ENCODE results near the gene ACAA1.

Gene ACAA1

GRCh38 chr3:38154625-38155255, 17.8 kb upstream of the ACAA1 start:
- no peak for DNase-seq (ENCODE audit: low read depth in 1 of 2, low spot score in 1 of 2)

- DNase-seq (ENCODE audit: low read depth in 1 of 2, low spot score in 1 of 2) = no peak
Measured at GRCh38 chr3:38154033-38154494, 17.1 kb upstream of the ACAA1 start.

DNA sequence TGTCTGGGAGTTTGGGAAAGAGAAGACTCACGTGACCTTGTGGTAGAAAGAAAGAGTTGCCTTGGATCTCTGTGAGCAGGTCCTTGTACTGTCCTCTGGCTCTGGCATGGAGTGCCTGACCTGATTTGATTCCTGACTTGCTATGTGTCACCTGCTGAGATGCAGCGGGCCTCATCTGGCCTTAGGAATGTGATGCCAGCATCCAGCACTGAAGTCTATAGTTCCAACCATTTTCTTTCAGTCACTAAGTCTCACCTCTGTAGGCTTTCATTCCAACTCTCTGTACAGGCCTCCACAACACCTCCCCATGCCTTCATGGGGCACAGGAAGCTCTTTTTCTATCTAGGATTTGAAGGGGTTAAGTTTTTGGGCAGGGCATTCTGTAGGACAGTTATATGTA, 16.3 kb upstream of the ACAA1 start:
- no peak for DNase-seq (ENCODE audit: low read depth in 1 of 2, low spot score in 1 of 2)

DNA sequence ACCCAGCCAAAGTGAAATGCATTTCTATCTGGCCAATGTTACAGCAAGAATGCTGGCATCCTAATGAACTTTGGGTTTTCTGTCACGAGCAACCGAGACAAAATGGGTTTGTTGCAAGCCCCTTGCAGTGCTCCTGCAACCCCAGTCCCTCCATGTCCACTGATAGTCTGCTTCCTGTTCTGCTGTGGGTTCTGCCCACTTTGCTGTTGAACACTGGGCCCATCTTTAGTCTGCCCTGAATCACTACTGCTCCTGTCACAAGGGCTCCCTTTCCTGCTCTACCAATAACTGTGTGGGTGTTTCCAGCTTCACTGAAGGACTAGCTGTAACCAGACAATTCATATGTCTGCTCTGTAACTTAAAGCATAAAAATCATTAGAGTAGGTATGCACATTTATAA, 15.7 kb upstream of the ACAA1 start:
- DNase-seq (ENCODE audit: low read depth in 1 of 2, low spot score in 1 of 2) = no peak

GRCh38 chr3:38151667-38152265, 14.8 kb upstream of the ACAA1 start:
- no peak for DNase-seq (ENCODE audit: low read depth in 1 of 2, low spot score in 1 of 2)

GRCh38 chr3:38150780-38151528, 14.0 kb upstream of the ACAA1 start:
- DNase-seq (ENCODE audit: low read depth in 1 of 2, low spot score in 1 of 2) = no peak

- DNase-seq (ENCODE audit: low read depth in 1 of 2, low spot score in 1 of 2) = no peak
Measured at GRCh38 chr3:38149708-38150107, 12.8 kb upstream of the ACAA1 start.

DNA sequence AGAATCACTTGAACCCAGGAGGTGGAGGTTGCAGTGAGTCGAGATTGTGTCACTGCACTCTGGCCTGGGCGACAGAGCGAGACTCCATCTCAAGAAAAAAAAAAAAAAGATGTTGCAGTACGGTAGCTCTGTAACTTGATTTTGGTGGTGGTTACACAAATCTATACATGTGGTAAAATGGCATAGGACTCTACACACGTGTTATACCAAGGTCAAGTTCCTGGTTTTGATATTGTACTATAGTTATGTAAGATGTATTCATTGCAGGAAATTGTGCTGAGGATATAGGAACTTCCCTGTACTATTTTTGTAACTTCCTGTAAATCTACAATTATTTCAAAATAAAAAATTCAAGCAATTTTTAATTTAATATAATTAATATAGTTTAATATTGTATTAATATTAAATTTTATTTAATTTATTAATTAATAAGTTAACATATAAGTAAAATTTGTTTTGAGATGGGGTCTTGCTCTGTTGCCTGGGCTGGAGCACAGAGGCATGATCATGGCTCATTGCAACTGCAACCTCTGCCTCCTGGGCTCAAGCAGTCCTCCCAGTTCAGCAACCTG, 11.5 kb upstream of the ACAA1 start:
- no peak for DNase-seq (ENCODE audit: low read depth in 1 of 2, low spot score in 1 of 2)

GRCh38 chr3:38147421-38147820, 10.5 kb upstream of the ACAA1 start:
- DNase-seq (ENCODE audit: low read depth in 1 of 2, low spot score in 1 of 2) = no peak

GRCh38 chr3:38146504-38146903, 9.6 kb upstream of the ACAA1 start:
- DNase-seq (ENCODE audit: low read depth in 1 of 2, low spot score in 1 of 2) = no peak

GRCh38 chr3:38143511-38143910, 6.6 kb upstream of the ACAA1 start:
- DNase-seq (ENCODE audit: low read depth in 1 of 2, low spot score in 1 of 2) = no peak

- DNase-seq (ENCODE audit: low read depth in 1 of 2, low spot score in 1 of 2) = no peak
Measured at GRCh38 chr3:38142959-38143358, 6.0 kb upstream of the ACAA1 start.

GRCh38 chr3:38141952-38142273, 5.0 kb upstream of the ACAA1 start:
- DNase-seq (ENCODE audit: low read depth in 1 of 2, low spot score in 1 of 2) = no peak

DNA sequence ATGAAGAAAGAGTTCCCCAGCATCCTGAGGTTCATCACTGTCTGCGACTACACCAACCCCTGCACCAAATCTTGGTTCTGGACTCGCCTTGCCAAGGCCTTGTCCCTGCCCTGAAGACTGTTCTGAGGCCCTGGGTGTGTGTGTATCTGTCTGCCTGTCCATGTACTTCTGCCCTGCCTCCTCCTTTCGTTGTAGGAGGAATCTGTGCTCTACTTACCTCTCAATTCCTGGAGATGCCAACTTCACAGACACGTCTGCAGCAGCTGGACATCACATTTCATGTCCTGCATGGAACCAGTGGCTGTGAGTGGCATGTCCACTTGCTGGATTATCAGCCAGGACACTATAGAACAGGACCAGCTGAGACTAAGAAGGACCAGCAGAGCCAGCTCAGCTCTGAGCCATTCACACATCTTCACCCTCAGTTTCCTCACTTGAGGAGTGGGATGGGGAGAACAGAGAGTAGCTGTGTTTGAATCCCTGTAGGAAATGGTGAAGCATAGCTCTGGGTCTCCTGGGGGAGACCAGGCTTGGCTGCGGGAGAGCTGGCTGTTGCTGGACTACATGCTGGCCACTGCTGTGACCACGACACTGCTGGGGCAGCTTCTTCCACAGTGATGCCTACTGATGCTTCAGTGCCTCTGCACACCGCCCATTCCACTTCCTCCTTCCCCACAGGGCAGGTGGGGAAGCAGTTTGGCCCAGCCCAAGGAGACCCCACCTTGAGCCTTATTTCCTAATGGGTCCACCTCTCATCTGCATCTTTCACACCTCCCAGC, 4.4 kb upstream of the ACAA1 start:
- no peak for DNase-seq (ENCODE audit: low read depth in 1 of 2, low spot score in 1 of 2)

GRCh38 chr3:38140326-38141172, 3.6 kb upstream of the ACAA1 start:
- no peak for DNase-seq (ENCODE audit: low read depth in 1 of 2, low spot score in 1 of 2)

- DNase-seq (ENCODE audit: low read depth in 1 of 2, low spot score in 1 of 2) = no peak
Measured at GRCh38 chr3:38139652-38140051, 2.7 kb upstream of the ACAA1 start.

- DNase-seq (ENCODE audit: low read depth in 1 of 2, low spot score in 1 of 2) = no peak
Measured at GRCh38 chr3:38139191-38139590, 2.3 kb upstream of the ACAA1 start.

DNA sequence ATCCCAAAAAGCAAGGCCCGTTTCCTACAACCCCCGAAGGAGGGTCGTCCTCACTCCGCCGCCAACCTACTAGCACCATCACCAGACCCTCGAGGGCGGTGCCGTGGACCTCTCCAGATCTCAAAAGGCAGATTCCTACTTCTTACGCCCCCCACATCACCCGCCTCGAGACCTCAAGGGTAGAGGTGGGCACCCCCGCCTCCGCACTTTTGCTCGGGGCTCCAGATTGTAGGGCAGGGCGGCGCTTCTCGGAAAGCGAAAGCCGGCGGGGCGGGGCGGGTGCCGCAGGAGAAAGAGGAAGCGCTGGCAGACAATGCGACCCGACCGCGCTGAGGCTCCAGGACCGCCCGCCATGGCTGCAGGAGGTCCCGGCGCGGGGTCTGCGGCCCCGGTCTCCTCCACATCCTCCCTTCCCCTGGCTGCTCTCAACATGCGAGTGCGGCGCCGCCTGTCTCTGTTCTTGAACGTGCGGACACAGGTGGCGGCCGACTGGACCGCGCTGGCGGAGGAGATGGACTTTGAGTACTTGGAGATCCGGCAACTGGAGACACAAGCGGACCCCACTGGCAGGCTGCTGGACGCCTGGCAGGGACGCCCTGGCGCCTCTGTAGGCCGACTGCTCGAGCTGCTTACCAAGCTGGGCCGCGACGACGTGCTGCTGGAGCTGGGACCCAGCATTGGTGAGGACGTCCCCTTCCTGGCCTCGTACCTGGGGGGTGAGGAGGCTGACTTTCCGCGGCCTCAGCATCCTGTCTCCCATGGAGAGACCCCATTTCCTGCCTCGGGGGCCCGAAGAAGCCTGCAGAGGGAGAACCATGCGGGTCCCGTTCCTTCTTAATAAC, 1.6 kb upstream of the ACAA1 start, which contains the start of gene MYD88:
Gene MYD88 (plus strand): TSS at position 313 of the 842 bp plus-strand sequence. CDS start 40 bp downstream, at position 353.
- peak; percentile 65 to 69 for DNase-seq (ENCODE audit: low read depth in 1 of 2, low spot score in 1 of 2)

DNA sequence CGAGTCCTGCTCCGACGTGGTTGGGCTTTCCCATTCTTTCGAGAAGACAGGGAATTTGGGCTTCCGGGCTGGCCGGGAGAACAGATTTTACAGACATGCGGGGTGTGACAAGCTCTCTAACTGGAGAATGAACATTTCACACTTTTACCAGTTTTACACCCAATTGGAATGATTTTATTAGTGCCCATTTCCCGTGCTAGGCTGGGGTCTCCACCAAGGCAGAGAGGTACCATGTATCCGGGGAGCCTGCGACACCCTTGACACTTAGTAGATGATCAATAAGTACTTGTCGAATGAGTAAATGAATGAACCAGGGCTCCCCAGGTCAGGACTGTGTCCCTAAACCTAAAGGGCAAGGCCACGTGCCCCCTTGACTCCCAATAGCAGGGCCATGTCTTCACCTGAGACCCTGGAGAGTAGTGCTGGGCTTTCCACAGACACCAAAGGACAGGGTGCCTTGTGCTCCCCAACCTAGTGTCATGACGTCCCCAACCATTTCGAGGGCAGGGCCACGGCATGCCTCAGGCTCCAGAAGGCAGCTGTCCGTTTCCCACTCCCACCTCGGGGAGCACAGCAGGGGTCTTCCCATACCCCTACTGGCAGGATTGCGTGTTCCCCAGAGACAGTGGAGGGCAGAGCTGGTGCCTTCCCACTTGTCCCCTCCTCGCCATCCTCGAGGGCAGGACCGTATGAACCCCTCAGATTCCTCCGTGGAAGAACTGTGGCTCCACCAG, 855 bp upstream of the ACAA1 start:
- DNase-seq (ENCODE audit: low read depth in 1 of 2, low spot score in 1 of 2) = no peak
